Measurements from ENCODE around the gene TMEM92. TPM values are rescaled to one million over a fixed set of nuclear protein-coding genes. Genes with fewer than 3 reads are reported as not detected.

The TMEM92 gene
- polyA plus RNA-seq, 3 donors: 1.9 to 3.2 (median 3.2) TPM

DNA sequence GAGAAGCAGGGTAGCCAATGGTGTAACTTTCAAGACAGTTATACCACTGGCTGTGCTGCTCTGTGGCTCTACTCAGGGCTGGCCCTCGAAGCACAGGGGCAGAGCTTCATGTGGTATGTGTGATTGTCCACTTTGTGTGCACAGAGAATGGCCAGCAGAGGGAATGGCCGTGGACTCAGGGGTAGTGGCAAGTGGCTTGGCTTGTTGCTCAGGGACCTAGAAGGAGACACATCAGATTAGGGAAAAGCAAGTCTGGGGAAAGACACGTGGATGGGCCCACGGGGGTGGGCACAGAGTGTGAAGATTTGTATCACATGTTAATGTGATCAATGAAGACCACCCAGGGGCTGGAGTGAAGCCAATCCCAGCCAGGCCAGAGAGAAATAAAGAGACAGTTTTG is 51.6 kb downstream of the TMEM92 start:
- no peak for DNase-seq

DNA sequence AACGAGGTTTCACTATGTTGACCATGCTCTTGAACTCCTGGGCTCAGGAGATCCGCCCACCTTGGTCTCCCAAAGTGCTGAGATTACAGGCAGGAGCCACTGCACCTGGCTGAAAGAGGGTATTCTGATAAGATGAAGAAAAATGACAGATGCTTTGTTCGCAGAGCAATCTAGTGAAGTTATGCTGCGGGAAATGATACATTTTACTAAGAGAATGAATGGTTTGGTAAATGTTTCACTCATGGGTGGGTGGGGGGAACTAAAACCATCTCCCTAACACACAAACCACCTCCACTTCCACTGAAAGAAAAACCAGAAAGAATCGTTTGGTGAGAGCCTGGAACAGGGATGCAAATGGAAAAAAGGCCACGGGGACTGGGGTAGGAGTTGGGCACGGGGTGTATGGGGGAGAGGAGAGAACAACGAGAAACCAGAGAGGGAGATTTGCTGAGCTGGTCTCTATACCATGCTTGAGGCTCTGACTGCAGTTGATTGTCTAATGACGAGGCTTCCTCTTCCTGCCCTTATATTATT is 52.6 kb downstream of the TMEM92 start:
- no peak for DNase-seq

DNA sequence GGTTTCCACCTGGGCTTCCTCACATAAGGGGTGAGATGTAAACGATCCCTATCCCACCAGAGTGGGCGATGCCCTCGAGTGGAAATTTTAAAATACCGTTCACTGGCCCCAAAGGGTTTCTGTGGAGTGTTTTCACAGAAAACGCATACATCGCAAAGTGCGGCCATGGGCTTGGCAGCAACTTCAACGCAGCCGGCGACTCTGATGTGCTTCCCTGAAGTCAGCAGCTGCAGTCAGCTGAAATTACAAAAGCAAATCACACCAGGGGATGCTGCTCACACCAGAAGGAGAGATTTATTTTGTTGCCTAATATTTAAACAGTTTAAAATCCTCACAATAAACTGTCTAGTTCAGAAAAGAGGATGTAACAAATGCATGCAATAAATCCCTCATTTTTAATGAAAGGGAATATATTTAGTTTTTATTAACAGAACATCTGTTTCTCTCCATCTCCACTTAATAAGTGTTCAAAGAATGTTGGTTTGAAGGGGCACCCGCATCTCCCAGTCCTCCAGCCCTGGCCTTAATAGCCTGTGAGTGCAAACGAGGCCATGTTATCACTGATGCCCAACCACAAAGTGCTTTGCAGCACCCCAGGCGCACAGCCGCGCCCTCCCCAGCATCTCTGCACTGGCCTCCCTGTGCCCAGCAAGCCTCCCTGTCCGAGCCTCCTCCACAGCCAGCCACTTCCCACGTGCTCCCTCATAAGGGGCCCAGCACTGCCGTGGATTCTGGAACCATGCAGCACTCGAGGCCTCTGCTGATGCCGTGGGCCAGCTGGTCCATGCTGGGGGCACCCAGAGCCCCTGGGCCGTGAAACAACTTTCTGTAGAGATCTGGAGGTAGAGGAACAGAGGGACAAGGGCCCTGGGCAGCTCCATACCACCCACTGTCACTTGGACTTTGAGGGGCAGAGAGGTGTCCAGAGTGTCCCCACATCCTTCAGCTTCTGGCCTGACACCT is 54.4 kb downstream of the TMEM92 start:
- peak; percentile 71 for DNase-seq

DNA sequence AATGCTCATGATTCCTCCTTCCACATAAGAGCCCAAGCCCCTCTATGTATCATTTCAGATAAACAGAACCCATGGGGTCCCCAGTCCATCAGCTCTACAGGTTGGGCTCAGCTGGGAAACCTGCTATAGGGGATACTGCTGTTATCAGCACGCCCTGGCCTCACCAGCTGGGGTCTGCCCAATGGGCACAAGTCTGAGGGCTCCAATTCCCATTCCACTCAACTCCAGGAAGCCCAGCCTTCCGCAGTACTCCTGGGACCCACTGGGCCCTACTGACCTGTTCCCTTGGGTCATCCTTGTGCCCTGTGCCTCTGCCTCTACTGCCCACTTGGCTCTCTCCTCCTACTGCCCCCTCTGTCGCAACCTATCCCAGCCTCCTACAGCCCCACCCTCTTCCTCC is 55.5 kb downstream of the TMEM92 start:
- no peak for DNase-seq

DNA sequence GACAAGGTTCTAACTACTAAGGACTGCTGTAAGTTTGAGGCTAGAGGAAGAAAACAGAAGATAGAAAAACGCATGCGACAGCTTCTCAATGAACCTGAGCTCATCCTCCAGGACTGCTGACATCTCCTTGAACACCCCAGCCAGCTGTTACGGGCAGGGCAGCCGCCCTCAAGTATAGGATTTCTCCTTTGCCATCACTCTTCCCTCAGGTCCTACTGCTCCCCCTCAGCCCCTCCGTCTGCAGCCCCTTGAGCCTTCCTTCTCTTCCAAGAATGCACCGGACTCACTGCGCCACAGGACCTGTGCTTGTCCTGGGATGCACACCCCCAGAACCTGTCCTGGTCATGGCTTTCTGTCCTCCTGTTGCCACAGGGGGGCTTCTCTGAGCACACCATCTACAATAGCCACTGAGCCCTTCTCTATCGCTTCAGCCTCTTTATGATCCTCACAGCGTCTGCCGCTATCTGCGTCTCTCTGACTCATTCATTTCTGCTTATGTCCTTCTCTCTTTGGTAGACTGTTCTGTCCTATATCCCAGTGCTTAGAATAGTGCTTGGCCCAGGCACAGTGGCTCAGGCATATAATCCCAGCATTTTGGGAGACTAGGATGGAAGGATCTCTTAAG is 56.0 kb downstream of the TMEM92 start:
- DNase-seq: peak; percentile 45

Other genes with a start within 250 kb of the TMEM92 start
- 100 to 1,000 TPM; 104 to 119 (median 112) TPM for gene ITGA3, start 218.4 kb upstream of the TMEM92 start, polyA plus RNA-seq (ENCODE audit: insufficient read length in 3 of 3)
- 100 to 1,000 TPM; 125 to 135 (median 129) TPM for gene PDK2, start 179.1 kb upstream of the TMEM92 start, polyA plus RNA-seq (ENCODE audit: insufficient read length in 3 of 3)
- gene SAMD14, start 144.3 kb upstream of the TMEM92 start, polyA plus RNA-seq (ENCODE audit: insufficient read length in 3 of 3): 10 to 100 TPM; 14.8 to 18.7 (median 17.9) TPM
- gene PPP1R9B, start 123.8 kb upstream of the TMEM92 start, polyA plus RNA-seq (ENCODE audit: insufficient read length in 3 of 3): 10 to 100 TPM; 47.5 to 56.9 (median 49.6) TPM
- gene SGCA, start 108.5 kb upstream of the TMEM92 start, polyA plus RNA-seq (ENCODE audit: insufficient read length in 3 of 3): 1 to 10 TPM; 1.3 to 1.7 (median 1.5) TPM
- 100 to 1,000 TPM; 388 to 763 (median 498) TPM for gene COL1A1, start 72.8 kb upstream of the TMEM92 start, polyA plus RNA-seq (ENCODE audit: insufficient read length in 3 of 3)
- 10 to 100 TPM; 25.3 to 30.3 (median 29.4) TPM for gene XYLT2, start 71.7 kb downstream of the TMEM92 start, polyA plus RNA-seq (ENCODE audit: insufficient read length in 3 of 3)
- 10 to 100 TPM; 75.4 to 81.2 (median 80.8) TPM for gene MRPL27, start 98.7 kb downstream of the TMEM92 start, polyA plus RNA-seq (ENCODE audit: insufficient read length in 3 of 3)
- 10 to 100 TPM in 1 of 3 donors, 1 to 10 TPM in 2; 7.7 to 11.9 (median 9.0) TPM for gene EME1, start 98.8 kb downstream of the TMEM92 start, polyA plus RNA-seq (ENCODE audit: insufficient read length in 3 of 3)
- 10 to 100 TPM; 56.7 to 67.6 (median 61.0) TPM for gene LRRC59, start 123.1 kb downstream of the TMEM92 start, polyA plus RNA-seq (ENCODE audit: insufficient read length in 3 of 3)
- 100 to 1,000 TPM; 105 to 121 (median 111) TPM for gene ACSF2, start 151.8 kb downstream of the TMEM92 start, polyA plus RNA-seq (ENCODE audit: insufficient read length in 3 of 3)
- gene CHAD, start 194.4 kb downstream of the TMEM92 start, polyA plus RNA-seq (ENCODE audit: insufficient read length in 3 of 3): 1 to 10 TPM; 2.0 to 4.0 (median 3.6) TPM
- gene RSAD1, start 204.4 kb downstream of the TMEM92 start, polyA plus RNA-seq (ENCODE audit: insufficient read length in 3 of 3): 10 to 100 TPM; 52.7 to 62.3 (median 58.9) TPM
- gene MYCBPAP, start 234.0 kb downstream of the TMEM92 start, polyA plus RNA-seq (ENCODE audit: insufficient read length in 3 of 3): 1 to 10 TPM; 1.4 to 2.4 (median 2.3) TPM